ENCODE measurements around the gene RCOR3. TPM values are rescaled to one million over a fixed set of nuclear protein-coding genes. Genes with fewer than 3 reads are reported as not detected.
A peak's percentile ranks its signal among the peaks of the same experiment; 100 is the strongest.

Gene RCOR3
- total RNA-seq, 1 experiment from 2014 or later = 6.6 TPM

GRCh38 chr1:211352465-211352864, 93.3 kb downstream of the RCOR3 start:
- DNase-seq (ENCODE audit: low read depth) = no peak
- in situ Hi-C loops (cut with HindIII; ENCODE audit: low pct_unique_long_range_greater_than_20kb, low sequenced_read_pairs) = no loop called here

DNA sequence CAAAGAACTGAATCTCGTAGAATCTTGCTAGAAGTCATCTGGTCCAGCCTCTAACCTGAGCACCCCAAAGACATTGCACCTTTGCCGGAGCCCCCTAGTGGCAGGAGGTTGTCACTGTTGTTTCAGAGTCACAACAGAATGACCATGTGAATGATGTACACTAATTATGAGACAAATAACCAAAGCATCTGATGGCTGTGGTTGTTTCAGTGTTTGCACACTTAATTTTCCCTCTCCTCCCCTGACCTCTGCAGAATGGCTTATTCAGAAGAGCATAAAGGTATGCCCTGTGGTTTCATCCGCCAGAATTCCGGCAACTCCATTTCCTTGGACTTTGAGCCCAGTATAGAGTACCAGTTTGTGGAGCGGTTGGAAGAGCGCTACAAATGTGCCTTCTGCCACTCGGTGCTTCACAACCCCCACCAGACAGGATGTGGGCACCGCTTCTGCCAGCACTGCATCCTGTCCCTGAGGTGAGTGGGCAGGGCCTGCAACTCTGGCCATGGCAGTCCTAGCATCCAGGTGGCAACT, 93.9 kb downstream of the RCOR3 start:
- in situ Hi-C loops (cut with HindIII; ENCODE audit: low pct_unique_long_range_greater_than_20kb, low sequenced_read_pairs) = no loop called here
- peak; percentile 45 for DNase-seq (ENCODE audit: low read depth)

GRCh38 chr1:211353562-211354212, 94.5 kb downstream of the RCOR3 start:
- in situ Hi-C loops (cut with HindIII; ENCODE audit: low pct_unique_long_range_greater_than_20kb, low sequenced_read_pairs) = no loop called here
- DNase-seq (ENCODE audit: low read depth) = no peak

DNA sequence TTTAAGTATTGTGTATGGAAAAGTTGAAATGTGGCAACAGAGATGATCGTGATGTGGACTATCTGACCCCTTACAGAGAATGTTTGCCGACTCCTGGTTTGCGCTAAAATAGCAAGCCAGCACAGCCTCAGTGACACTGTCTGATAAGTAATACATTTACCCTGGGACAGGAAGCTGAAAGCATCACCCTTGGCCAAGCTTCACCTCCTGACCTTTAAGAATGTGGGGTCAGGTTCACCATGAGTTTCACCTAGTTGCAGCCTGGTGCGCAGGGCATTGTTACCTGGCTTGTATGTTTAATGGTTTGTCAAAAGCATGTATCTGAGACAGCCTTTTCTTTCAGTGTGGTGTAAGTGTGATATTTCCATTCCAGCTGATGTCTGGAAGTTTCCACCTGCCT, 96.7 kb downstream of the RCOR3 start:
- in situ Hi-C loops (cut with HindIII; ENCODE audit: low pct_unique_long_range_greater_than_20kb, low sequenced_read_pairs) = no loop called here

DNA sequence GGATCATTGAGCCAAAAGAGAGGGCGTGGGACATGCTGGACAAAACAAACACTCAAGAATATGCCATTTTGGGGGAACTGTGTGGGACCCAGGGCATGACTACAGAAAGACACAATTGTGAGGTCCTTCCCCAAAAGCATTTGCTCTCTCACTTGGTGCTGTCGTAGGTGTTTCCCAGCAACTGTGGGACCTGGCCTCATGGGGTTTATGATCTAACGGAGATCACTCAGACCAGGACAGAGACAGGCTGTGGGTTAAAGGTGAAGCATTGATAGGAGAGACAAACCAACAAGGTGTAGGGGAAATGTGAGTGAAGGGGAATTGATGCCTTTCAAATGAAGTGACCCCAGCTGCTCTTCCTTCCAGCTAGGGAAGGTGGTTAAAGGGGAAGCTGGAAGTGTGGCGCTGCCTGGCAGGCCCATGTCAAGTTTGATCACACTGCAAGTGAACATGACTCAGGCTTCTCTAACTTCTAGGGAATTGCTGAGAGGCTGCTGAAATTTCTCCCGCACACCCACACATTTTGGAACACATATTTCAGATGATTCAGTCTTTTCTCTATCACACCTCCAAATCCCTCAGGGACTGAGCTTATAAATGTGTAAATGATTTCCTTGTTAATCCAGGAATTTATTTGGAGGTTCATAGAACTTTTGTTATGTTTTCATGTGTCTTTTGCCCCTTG, 97.7 kb downstream of the RCOR3 start:
- DNase-seq (ENCODE audit: low read depth) = no peak
- in situ Hi-C loops (cut with HindIII; ENCODE audit: low pct_unique_long_range_greater_than_20kb, low sequenced_read_pairs) = no loop called here

More for the DNA sequence above, 96.7 kb downstream of the RCOR3 start:
- no peak for DNase-seq (ENCODE audit: low read depth)

- DNase-seq (ENCODE audit: low read depth) = no peak
- in situ Hi-C loops (cut with HindIII; ENCODE audit: low pct_unique_long_range_greater_than_20kb, low sequenced_read_pairs) = no loop called here
These were observed 99.5 kb downstream of the RCOR3 start for GRCh38 chr1:211358685-211359084.

- DNase-seq (ENCODE audit: low read depth) = peak; percentile 53
These were observed 100.7 kb downstream of the RCOR3 start for GRCh38 chr1:211359876-211360275.

GRCh38 chr1:211361202-211361601, 102.0 kb downstream of the RCOR3 start:
- in situ Hi-C loops (cut with HindIII; ENCODE audit: low pct_unique_long_range_greater_than_20kb, low sequenced_read_pairs) = no loop called here
- DNase-seq (ENCODE audit: low read depth) = no peak

More at GRCh38 chr1:211359876-211360275, 100.7 kb downstream of the RCOR3 start:
- in situ Hi-C loops (cut with HindIII; ENCODE audit: low pct_unique_long_range_greater_than_20kb, low sequenced_read_pairs) = no loop called here

Other genes starting within 250 kb of the RCOR3 start
- gene KCNH1, start 125.2 kb upstream of the RCOR3 start, total RNA-seq (2014; rRNA removed; shearing (Covaris generic); ENCODE audit: low replicate concordance) = 1.4 and 2.0 TPM in 2 replicates
- 3.2 and 6.2 TPM in 2 replicates for gene TRAF5, start 67.5 kb downstream of the RCOR3 start, total RNA-seq (2014; rRNA removed; shearing (Covaris generic); ENCODE audit: low replicate concordance)
- gene RD3, start 232.8 kb downstream of the RCOR3 start, total RNA-seq (2014; rRNA removed; shearing (Covaris generic); ENCODE audit: low replicate concordance) = not detected in 2 replicates

Data from Caki2 (cell line).